Stimulated activated naive CD8-positive, alpha-beta T cell treated with anti-CD3 and anti-CD28 coated beads, Interleukin-15, Interleukin-2, amounts not matched to agents 100 ng/mL and 50 ng/mL, for 24 hours (primary cell): ENCODE results near the gene FOXR2.

Experiments used
- H3K27ac Mint-ChIP-seq: one replicate; pipeline ENCODE4 v1.8.0; 2021; ENCODE audit warnings: mild to moderate bottlenecking, mixed read lengths
- H3K27me3 Mint-ChIP-seq: one replicate; pipeline ENCODE4 v1.8.0; 2021; ENCODE audit warnings: mixed read lengths
- H3K36me3 Mint-ChIP-seq: one replicate; pipeline ENCODE4 v1.8.0; 2021; ENCODE audit warnings: low read depth, mixed read lengths
- H3K4me1 Mint-ChIP-seq: one replicate; pipeline ENCODE4 v1.8.0; 2021; ENCODE audit warnings: low read depth, mixed read lengths
- H3K4me3 Mint-ChIP-seq: one replicate; pipeline ENCODE4 v1.8.0; 2021; ENCODE audit warnings: mild to moderate bottlenecking, mixed read lengths
- H3K9me3 Mint-ChIP-seq: one replicate; pipeline ENCODE4 v1.8.0; 2021; ENCODE audit warnings: mixed read lengths

The FOXR2 gene

GRCh38 chrX:55623100-55623499 is at the start of gene FOXR2:
Gene FOXR2 (plus strand): TSS chrX:55623400. CDS start chrX:55623712, 312 bp downstream.
- Mint-ChIP-seq H3K27ac (no peak within 1 kb of the TSS), H3K9me3 (no peaks in the 10 kb centered on the region), H3K27me3 (peaks cover 4% of the 10 kb centered on the region), H3K36me3 (no peaks in the 10 kb centered on the region), H3K4me1 (no peaks in the 10 kb centered on the region), H3K4me3 (no peak within 1 kb of the TSS)

GRCh38 chrX:55579115-55579514 is 44.1 kb upstream of the FOXR2 start:
- Mint-ChIP-seq H3K27ac (no peak overlapping the region), H3K4me1 (no peaks in the 10 kb centered on the region), H3K27me3 (no peaks in the 10 kb centered on the region), H3K9me3 (peaks cover 8% of the 10 kb centered on the region), H3K36me3 (no peaks in the 10 kb centered on the region), H3K4me3 (no peak overlapping the region)

- Mint-ChIP-seq H3K9me3 (peaks cover 8% of the 10 kb centered on the region), H3K4me3 (no peak overlapping the region), H3K27me3 (no peaks in the 10 kb centered on the region), H3K27ac (no peak overlapping the region), H3K36me3 (no peaks in the 10 kb centered on the region), H3K4me1 (no peaks in the 10 kb centered on the region)
Observed at GRCh38 chrX:55582447-55582846, 40.8 kb upstream of the FOXR2 start.

GRCh38 chrX:55593296-55593695 is 29.9 kb upstream of the FOXR2 start:
- H3K4me3 Mint-ChIP-seq = no peak overlapping the region

GRCh38 chrX:55593756-55594257 is 29.4 kb upstream of the FOXR2 start:
- H3K4me3 Mint-ChIP-seq = no peak overlapping the region
- no peaks in the 10 kb centered on the region for H3K4me1 Mint-ChIP-seq

More at GRCh38 chrX:55593296-55593695, 29.9 kb upstream of the FOXR2 start:
- Mint-ChIP-seq H3K36me3 (no peaks in the 10 kb centered on the region), H3K27me3 (no peaks in the 10 kb centered on the region), H3K9me3 (no peaks in the 10 kb centered on the region), H3K4me1 (no peaks in the 10 kb centered on the region), H3K27ac (no peak overlapping the region)

GRCh38 chrX:55598333-55598732 is 24.9 kb upstream of the FOXR2 start:
- Mint-ChIP-seq H3K4me3 (no peak overlapping the region), H3K36me3 (no peaks in the 10 kb centered on the region), H3K27me3 (no peaks in the 10 kb centered on the region), H3K27ac (no peak overlapping the region), H3K4me1 (no peaks in the 10 kb centered on the region), H3K9me3 (no peaks in the 10 kb centered on the region)

More at GRCh38 chrX:55593756-55594257, 29.4 kb upstream of the FOXR2 start:
- no peaks in the 10 kb centered on the region for H3K9me3 Mint-ChIP-seq
- no peaks in the 10 kb centered on the region for H3K36me3 Mint-ChIP-seq
- no peaks in the 10 kb centered on the region for H3K27me3 Mint-ChIP-seq
- H3K27ac Mint-ChIP-seq = no peak overlapping the region

GRCh38 chrX:55619547-55619946 is 3.7 kb upstream of the FOXR2 start:
- Mint-ChIP-seq H3K9me3 (no peaks in the 10 kb centered on the region), H3K27ac (no peak overlapping the region), H3K27me3 (no peaks in the 10 kb centered on the region), H3K4me3 (no peak overlapping the region), H3K4me1 (no peaks in the 10 kb centered on the region), H3K36me3 (no peaks in the 10 kb centered on the region)

- no peaks in the 10 kb centered on the region for H3K4me1 Mint-ChIP-seq
- H3K27me3 Mint-ChIP-seq = peaks cover 4% of the 10 kb centered on the region
- no peaks in the 10 kb centered on the region for H3K9me3 Mint-ChIP-seq
- H3K36me3 Mint-ChIP-seq = no peaks in the 10 kb centered on the region
- no peak overlapping the region for H3K27ac Mint-ChIP-seq
- H3K4me3 Mint-ChIP-seq = no peak overlapping the region
Observed at GRCh38 chrX:55624403-55624802, 1.2 kb downstream of the FOXR2 start.

- no peaks in the 10 kb centered on the region for H3K27me3 Mint-ChIP-seq
- H3K36me3 Mint-ChIP-seq = no peaks in the 10 kb centered on the region
- H3K4me3 Mint-ChIP-seq = no peak overlapping the region
- no peak overlapping the region for H3K27ac Mint-ChIP-seq
- H3K9me3 Mint-ChIP-seq = no peaks in the 10 kb centered on the region
- no peaks in the 10 kb centered on the region for H3K4me1 Mint-ChIP-seq
Observed at GRCh38 chrX:55636109-55636508, 12.9 kb downstream of the FOXR2 start.

- Mint-ChIP-seq H3K4me3 (no peak overlapping the region), H3K9me3 (no peaks in the 10 kb centered on the region), H3K27ac (no peak overlapping the region), H3K27me3 (no peaks in the 10 kb centered on the region), H3K36me3 (no peaks in the 10 kb centered on the region), H3K4me1 (no peaks in the 10 kb centered on the region)
Observed at GRCh38 chrX:55638933-55639332, 15.7 kb downstream of the FOXR2 start.

- Mint-ChIP-seq H3K4me1 (no peaks in the 10 kb centered on the region), H3K36me3 (no peaks in the 10 kb centered on the region), H3K27me3 (no peaks in the 10 kb centered on the region), H3K4me3 (no peak overlapping the region), H3K27ac (no peak overlapping the region), H3K9me3 (no peaks in the 10 kb centered on the region)
Observed at GRCh38 chrX:55640854-55641253, 17.7 kb downstream of the FOXR2 start.

GRCh38 chrX:55648434-55648833 is 25.2 kb downstream of the FOXR2 start:
- Mint-ChIP-seq H3K4me1 (no peaks in the 10 kb centered on the region), H3K27me3 (no peaks in the 10 kb centered on the region), H3K27ac (no peak overlapping the region), H3K4me3 (no peak overlapping the region), H3K9me3 (no peaks in the 10 kb centered on the region), H3K36me3 (no peaks in the 10 kb centered on the region)

GRCh38 chrX:55659931-55660330 is 36.7 kb downstream of the FOXR2 start:
- no peaks in the 10 kb centered on the region for H3K36me3 Mint-ChIP-seq
- H3K27ac Mint-ChIP-seq = no peak overlapping the region

GRCh38 chrX:55663584-55663983 is 40.4 kb downstream of the FOXR2 start:
- no peaks in the 10 kb centered on the region for H3K36me3 Mint-ChIP-seq
- H3K9me3 Mint-ChIP-seq = no peaks in the 10 kb centered on the region
- no peak overlapping the region for H3K27ac Mint-ChIP-seq
- H3K4me3 Mint-ChIP-seq = no peak overlapping the region
- H3K4me1 Mint-ChIP-seq = no peaks in the 10 kb centered on the region
- no peaks in the 10 kb centered on the region for H3K27me3 Mint-ChIP-seq

More at GRCh38 chrX:55659931-55660330, 36.7 kb downstream of the FOXR2 start:
- no peak overlapping the region for H3K4me3 Mint-ChIP-seq
- no peaks in the 10 kb centered on the region for H3K4me1 Mint-ChIP-seq
- H3K9me3 Mint-ChIP-seq = no peaks in the 10 kb centered on the region
- H3K27me3 Mint-ChIP-seq = no peaks in the 10 kb centered on the region

- Mint-ChIP-seq H3K4me1 (no peaks in the 10 kb centered on the region), H3K4me3 (no peak overlapping the region), H3K36me3 (no peaks in the 10 kb centered on the region), H3K9me3 (peaks cover 4% of the 10 kb centered on the region), H3K27ac (no peak overlapping the region), H3K27me3 (no peaks in the 10 kb centered on the region)
Observed at GRCh38 chrX:55668084-55668483, 44.9 kb downstream of the FOXR2 start.
